AG09319 (cell line): Measurements from ENCODE around the gene ESRRB.

ENCODE experiments used
- DNase-seq: peaks from one replicate; pipeline ENCODE4 v3.0.0-alpha.2; 2010; ENCODE audit warnings: low read depth; ENCODE audit errors: extremely low read depth
- TF ChIP-seq, protein P1 (sequence below): IDR thresholded peaks from 2 replicates; pipeline ENCODE4 v1.5.1; 2011; ENCODE audit warnings: low read depth, mild to moderate bottlenecking, inconsistent platforms, low read length, moderate library complexity

Gene ESRRB

DNA sequence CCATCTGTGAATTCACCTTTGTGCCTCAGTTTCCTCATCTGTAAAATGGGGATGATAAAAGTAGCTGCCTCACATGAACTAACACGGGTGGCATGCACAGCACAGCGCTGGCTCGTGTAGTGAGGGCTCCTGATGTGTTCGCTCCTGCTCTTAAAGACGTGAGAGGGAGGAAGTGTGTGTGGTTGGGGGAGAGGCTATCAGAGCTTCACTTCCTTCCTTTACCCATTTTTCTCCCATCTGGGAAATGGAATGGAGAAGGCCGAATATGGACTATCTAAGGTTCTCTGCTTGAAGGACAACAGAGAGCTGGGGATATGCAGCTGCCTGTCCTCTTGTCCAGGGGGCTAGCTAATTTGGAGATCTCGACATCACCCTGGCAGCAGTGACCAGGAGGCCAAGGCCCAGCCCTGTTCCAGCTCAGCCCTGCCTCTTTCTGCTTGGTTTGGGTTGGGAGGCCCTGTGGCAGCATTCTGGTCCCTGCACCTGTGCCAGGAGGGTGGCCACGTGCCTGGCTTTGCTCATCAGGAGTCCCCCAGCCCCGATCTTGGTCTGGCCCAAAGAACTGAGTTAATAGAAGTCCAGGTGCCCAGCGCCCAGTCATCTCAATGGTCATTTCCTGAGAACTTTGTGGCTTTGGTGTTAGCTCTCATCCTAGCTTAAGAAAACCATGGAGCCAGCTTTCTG is 44.5 kb upstream of the ESRRB start:
- TF ChIP-seq, protein P1, sequence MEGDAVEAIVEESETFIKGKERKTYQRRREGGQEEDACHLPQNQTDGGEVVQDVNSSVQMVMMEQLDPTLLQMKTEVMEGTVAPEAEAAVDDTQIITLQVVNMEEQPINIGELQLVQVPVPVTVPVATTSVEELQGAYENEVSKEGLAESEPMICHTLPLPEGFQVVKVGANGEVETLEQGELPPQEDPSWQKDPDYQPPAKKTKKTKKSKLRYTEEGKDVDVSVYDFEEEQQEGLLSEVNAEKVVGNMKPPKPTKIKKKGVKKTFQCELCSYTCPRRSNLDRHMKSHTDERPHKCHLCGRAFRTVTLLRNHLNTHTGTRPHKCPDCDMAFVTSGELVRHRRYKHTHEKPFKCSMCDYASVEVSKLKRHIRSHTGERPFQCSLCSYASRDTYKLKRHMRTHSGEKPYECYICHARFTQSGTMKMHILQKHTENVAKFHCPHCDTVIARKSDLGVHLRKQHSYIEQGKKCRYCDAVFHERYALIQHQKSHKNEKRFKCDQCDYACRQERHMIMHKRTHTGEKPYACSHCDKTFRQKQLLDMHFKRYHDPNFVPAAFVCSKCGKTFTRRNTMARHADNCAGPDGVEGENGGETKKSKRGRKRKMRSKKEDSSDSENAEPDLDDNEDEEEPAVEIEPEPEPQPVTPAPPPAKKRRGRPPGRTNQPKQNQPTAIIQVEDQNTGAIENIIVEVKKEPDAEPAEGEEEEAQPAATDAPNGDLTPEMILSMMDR, result no peak
- no peak for DNase-seq

DNA sequence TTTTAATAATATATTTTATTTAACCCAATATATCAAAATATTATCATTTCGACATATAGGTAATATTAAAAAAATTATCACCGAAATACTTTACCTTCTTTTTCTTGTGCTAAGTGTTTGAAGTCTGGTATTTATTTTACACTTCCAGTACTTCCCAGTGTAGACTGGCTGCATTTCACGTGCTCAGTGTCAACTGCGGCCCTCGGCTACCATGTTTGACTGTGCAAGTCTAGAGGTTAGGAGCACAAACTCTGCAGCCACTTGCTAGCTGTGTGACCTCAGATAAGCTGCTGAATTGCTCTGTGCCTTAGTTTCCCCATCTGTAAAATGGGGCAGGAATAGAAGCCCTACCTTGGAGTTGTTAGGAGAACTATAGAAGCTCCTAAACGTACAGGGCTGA is 42.3 kb upstream of the ESRRB start:
- TF ChIP-seq, protein P1, result no peak
- DNase-seq, result no peak

DNA sequence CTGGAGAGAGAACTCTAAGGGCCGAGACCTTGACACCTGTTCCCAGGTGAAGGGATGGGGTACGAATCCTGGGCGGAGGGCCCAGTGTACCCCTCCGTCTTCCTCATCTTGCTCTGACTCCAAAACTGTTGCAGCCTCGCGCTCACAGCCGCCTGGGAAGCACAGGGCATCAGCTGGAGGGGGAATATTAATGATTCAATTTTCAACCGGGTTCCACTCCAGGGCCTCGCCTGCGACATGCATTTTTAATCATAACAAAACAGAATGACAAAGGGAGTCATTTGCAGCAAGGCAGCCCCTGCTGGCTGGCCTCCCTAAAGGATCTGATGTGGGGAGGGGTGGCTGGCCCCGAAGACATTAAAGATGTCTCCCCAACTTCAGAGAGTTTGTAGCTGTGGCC is 41.6 kb upstream of the ESRRB start:
- TF ChIP-seq, protein P1, result no peak
- no peak for DNase-seq

DNA sequence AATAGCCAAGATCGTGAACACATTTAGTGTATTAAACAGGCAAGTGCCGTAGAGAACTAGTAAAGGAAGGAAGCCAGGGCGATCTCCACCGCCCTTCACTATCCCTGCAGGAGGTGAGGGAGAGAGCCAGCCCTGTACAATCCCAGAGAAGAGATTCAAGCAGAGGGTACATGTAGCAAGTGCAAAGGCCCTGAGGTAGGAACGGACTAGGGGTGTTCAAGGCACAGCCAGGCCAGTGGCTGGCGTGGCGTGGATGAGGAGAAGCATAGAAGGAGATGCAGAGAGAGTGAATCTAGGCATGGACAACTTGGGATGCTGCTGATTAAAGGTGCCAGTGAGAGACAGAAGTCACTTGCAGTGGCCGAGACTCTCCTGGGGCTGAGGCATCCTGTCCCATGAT is 39.1 kb upstream of the ESRRB start:
- DNase-seq, result no peak
- TF ChIP-seq, protein P1, result no peak

DNA sequence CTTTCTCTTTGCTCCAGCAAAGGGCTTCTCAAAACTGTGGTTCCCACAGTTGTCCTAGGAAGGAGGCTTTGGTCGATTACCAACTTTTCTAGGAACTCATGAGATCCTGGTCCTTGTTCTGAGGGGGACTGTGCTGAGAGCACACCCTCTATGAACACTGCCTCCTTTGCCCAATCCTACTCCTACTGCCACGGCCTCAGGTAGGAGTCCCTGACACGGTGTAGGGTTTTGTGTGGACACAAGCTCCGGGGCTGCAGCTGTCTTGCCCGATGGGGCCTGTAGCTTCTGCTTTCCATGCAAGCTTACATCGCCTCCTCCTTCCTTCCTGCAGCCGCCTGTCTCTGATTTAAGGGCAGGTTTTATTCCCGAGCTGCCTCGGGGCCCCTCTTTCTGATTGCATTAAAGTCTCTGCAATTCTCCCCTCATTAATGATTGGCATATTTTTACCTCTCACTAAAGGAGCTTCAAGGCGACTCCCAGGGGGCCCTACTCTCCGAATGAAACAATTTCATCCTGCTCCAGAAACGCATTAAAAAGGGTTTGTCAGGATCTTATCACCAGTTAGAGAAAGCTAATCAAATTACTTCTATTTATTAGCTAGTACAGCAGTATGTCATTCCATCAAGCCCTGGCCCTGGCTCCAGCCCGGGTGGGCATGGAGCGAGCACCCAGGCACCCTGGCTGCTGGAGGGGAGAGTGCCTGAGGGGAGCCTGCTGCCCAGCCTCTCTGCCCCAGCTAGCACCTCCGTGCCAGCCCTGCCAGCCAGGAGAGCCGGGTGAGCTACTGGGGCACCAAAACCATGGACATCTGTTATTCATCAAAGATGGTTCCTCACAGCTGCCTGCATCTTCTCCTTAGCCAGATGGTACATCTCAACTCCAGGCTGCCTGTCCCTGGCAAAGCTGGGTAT is 38.0 kb upstream of the ESRRB start:
- TF ChIP-seq, protein P1, result no peak
- DNase-seq, result no peak

DNA sequence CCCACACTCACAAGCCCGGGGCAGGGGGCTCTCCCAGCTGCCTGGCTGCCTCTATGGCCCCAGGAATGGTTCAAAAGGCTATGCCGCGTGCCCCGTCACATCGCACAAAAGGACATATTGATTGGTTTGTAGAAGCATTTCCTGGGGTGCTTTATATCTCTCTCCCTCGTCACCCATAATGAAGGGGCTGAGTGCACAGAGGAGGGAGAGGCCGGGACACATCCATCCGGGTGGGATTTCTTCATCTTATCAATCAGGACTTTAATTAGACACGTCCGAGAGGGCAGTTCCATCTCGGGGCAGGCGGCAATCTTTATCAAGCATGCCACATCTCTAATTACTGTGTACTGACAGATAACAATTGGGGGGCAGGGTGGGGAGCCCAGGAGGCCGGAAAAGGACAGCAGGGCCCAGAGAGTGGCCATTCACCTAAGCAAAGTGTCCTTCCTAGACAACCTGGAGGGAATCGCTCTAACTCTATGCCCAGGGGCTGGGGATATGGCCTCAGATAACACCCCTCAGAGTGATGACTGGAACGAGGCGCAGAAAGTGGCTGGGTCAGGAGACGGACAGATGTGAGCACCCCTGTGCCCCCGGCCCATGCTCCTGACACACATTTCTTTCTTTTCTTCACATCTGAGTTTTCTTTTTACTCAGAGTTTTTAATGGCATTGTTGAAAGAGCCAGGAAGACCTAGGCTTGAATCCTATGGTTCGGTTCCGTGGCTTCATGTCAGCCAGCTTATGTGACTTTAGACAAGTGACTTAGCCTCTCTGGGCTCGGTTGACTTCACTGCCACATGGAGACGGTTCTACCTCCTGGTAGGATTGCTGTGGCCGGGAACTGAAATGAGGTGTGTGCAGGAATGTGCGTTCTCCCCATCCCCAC is 36.0 kb upstream of the ESRRB start:
- TF ChIP-seq, protein P1, result no peak
- DNase-seq, result no peak
